GM04503 (cell line): ENCODE results near the gene CADPS2.

Source experiments
- DNase-seq: peaks from one replicate; pipeline ENCODE4 v3.0.0-alpha.2; 2012; ENCODE audit warnings: low read depth

The CADPS2 gene

GRCh38 chr7:122525355-122525754 is 360.9 kb downstream of the CADPS2 start:
- DNase-seq: no peak

GRCh38 chr7:122521767-122522166 is 364.5 kb downstream of the CADPS2 start:
- no peak for DNase-seq

GRCh38 chr7:122520971-122521555 is 365.2 kb downstream of the CADPS2 start:
- no peak for DNase-seq

- no peak for DNase-seq
These were observed 367.8 kb downstream of the CADPS2 start for GRCh38 chr7:122518488-122518887.

GRCh38 chr7:122517576-122517975 is 368.7 kb downstream of the CADPS2 start:
- no peak for DNase-seq

- no peak for DNase-seq
These were observed 370.9 kb downstream of the CADPS2 start for GRCh38 chr7:122515404-122515803.

DNA sequence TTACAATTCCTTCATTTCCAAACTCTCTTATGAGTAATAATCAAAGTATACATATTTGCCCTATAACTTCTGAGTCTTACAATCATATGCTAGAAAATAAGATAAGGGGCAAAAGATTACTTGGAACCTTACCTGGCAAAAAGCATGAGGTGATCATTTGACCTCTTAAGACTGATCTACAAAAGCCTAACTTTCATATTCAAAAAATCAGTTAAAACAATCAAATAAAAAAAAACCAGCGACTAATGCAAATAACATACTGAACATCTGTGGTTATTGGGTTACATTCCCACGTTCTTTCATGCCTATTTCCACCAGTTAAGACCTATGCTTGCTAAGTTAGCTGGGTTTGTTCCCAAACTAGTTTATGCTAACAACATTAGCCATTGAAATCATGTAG is 375.0 kb downstream of the CADPS2 start:
- DNase-seq: no peak

GRCh38 chr7:122507591-122507990 is 378.7 kb downstream of the CADPS2 start:
- no peak for DNase-seq

GRCh38 chr7:122492007-122492406 is 394.3 kb downstream of the CADPS2 start:
- no peak for DNase-seq

GRCh38 chr7:122488241-122488640 is 398.0 kb downstream of the CADPS2 start:
- DNase-seq: no peak

- DNase-seq: no peak
These were observed 399.1 kb downstream of the CADPS2 start for GRCh38 chr7:122487131-122487530.

GRCh38 chr7:122485856-122486255 is 400.4 kb downstream of the CADPS2 start:
- DNase-seq: peak; percentile 23

DNA sequence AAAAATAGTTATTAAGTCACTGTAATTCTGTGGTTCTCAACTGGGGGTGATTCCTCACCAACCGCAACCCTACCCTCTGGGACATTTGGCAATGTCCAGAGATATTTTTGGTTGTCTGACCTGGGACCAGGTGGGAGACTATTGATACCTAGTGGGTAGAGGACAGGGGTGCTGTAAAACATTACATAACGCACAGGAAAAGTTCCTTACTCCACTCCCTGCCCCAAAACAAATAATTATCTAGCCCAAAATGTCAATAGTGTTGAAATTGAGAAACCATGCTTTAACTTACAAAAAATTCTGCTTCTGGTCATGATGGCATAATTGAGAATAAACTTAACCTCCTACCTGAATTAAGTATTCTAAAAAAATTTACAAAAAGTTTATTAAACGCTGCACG is 404.0 kb downstream of the CADPS2 start:
- DNase-seq: no peak

DNA sequence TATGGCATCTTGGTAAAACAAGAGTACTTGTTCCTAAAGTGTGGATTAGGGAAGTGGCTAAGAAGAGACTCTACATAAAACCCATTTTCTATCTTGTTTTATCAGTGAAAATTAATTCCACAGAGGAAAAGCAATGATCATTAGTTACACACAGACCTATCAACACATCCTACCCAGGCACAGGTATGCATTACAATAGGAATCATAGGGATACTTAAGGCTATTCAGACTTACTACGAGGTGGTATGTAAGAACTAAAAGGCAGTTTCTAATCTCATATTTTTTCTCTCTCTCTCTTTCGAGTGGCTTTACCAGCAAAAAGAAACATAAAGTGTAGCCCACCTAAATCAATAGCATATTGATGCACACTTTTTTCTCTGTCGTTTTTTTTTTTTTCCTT is 415.4 kb downstream of the CADPS2 start:
- no peak for DNase-seq

DNA sequence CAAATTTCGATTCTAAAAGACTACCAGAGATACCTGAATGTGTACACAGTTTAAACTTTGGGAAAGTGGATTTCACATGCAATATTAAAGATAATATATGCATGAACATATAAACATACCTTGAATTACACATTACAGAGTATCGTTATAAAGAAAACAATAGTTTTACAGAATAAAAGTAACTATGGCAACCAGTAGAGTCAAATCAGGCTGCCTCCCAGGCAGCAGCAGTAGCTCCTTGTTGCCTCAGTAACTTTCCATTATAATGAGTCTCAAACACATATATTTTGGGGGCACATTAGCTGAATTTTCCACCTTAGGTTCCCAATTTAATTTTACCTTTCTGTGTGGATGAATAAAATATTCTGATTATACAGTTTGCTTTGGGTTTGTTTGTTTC is 417.3 kb downstream of the CADPS2 start:
- no peak for DNase-seq

GRCh38 chr7:122467661-122468449 is 418.4 kb downstream of the CADPS2 start:
- DNase-seq: no peak

- DNase-seq: no peak
These were observed 421.0 kb downstream of the CADPS2 start for GRCh38 chr7:122465296-122465695.

- DNase-seq: no peak
These were observed 422.6 kb downstream of the CADPS2 start for GRCh38 chr7:122463631-122464030.

GRCh38 chr7:122460936-122461335 is 425.3 kb downstream of the CADPS2 start:
- DNase-seq: no peak

DNA sequence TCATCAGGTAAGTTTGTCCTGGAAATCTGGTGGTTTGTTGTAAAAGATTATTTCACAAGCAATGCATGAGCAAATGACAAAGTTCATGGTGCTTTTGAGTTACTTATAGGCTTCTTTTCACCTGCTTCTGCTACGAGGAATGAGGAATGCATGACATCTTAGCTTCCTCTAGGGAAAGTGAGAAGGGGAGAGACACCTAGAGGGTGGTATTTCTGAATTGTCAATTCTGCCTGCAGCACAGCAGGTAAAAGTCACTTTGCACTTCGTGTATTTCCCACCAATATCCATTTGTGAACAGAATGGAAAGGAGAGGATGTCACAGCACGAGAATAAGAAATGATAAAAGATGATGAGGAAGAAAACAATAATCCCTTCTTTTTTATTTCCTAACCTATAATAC is 428.3 kb downstream of the CADPS2 start:
- DNase-seq: no peak

- no peak for DNase-seq
These were observed 428.9 kb downstream of the CADPS2 start for GRCh38 chr7:122457325-122457724.

- DNase-seq: no peak
These were observed 431.3 kb downstream of the CADPS2 start for GRCh38 chr7:122454776-122455507.

- DNase-seq: no peak
These were observed 432.8 kb downstream of the CADPS2 start for GRCh38 chr7:122453432-122453831.
